ENCODE results near the gene H2AZ2.

- TF ChIP-seq POLR2A (IDR thresholded peaks at IDR 0.05): no peak
- TF ChIP-seq, protein P1, sequence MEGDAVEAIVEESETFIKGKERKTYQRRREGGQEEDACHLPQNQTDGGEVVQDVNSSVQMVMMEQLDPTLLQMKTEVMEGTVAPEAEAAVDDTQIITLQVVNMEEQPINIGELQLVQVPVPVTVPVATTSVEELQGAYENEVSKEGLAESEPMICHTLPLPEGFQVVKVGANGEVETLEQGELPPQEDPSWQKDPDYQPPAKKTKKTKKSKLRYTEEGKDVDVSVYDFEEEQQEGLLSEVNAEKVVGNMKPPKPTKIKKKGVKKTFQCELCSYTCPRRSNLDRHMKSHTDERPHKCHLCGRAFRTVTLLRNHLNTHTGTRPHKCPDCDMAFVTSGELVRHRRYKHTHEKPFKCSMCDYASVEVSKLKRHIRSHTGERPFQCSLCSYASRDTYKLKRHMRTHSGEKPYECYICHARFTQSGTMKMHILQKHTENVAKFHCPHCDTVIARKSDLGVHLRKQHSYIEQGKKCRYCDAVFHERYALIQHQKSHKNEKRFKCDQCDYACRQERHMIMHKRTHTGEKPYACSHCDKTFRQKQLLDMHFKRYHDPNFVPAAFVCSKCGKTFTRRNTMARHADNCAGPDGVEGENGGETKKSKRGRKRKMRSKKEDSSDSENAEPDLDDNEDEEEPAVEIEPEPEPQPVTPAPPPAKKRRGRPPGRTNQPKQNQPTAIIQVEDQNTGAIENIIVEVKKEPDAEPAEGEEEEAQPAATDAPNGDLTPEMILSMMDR (IDR thresholded peaks at IDR 0.05): no peak
These were observed 36.8 kb downstream of the H2AZ2 start for GRCh38 chr7:44811093-44811492.

All from lower leg skin (tissue), 3 donors.